ENCODE results near the gene C4BPB. TPM values are rescaled to one million over a fixed set of nuclear protein-coding genes. Genes with fewer than 3 reads are reported as not detected.

The C4BPB gene
- total and polyA plus RNA-seq, 7 donors, result 0.71 to 33.7 (median 4.1) TPM; not detected in 1

DNA sequence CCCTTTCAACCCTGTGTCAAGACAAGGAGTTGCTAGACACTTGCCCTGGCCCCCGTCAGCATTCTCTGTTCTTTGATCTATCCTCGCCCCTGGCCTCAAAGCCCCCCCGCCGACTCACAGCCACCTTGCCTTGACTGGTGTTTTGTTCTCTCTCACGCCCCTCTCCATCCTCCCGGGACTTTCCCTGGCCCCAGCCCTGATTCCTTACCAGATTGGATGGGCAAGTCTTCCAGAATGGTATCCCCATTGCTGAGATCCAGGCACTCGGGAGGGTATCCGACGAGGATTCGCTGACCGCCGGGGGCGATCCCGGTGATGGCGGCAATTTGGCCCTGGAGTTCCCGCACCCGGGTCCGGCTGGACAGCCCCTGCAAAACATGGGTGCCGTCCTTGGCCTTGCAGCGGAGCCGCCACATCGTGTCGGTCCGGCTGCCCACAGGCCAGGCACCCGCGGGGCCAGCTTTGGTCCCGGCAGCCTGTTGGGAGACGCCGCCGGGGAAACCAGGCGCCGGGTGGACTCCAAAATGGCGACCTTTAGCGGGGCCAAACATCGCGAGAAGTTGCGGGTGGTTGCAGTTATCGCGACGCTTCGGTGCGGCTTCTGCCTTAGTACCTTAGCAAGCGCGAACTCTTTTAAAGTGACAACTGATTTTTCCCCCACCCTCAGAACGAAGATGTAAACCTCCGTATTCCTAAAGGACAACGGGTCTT, 38.0 kb upstream of the C4BPB start:
- H3K27me3 ChIP-seq, result no peaks in the 10 kb centered on the region
- H3K4me3 ChIP-seq, result peak overlapping the region; percentile 76 to 92 (median 90)
- DNase-seq, result peak; percentile 95
- TF ChIP-seq POLR2A (IDR thresholded peaks at IDR 0.05) (peak; percentile 19 to 27), EP300 (IDR thresholded peaks at IDR 0.05) (peak in 1 of 4 donors; percentile 1), POLR2AphosphoS5 (IDR thresholded peaks at IDR 0.05) (peak; percentile 25 to 70 (median 64))
- TF ChIP-seq, protein P1, sequence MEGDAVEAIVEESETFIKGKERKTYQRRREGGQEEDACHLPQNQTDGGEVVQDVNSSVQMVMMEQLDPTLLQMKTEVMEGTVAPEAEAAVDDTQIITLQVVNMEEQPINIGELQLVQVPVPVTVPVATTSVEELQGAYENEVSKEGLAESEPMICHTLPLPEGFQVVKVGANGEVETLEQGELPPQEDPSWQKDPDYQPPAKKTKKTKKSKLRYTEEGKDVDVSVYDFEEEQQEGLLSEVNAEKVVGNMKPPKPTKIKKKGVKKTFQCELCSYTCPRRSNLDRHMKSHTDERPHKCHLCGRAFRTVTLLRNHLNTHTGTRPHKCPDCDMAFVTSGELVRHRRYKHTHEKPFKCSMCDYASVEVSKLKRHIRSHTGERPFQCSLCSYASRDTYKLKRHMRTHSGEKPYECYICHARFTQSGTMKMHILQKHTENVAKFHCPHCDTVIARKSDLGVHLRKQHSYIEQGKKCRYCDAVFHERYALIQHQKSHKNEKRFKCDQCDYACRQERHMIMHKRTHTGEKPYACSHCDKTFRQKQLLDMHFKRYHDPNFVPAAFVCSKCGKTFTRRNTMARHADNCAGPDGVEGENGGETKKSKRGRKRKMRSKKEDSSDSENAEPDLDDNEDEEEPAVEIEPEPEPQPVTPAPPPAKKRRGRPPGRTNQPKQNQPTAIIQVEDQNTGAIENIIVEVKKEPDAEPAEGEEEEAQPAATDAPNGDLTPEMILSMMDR (IDR thresholded peaks at IDR 0.05), result peak in 1 of 4 experiments; percentile 5
- H3K27ac ChIP-seq, result peak overlapping the region; percentile 86 to 95 (median 90)
- no peaks in the 10 kb centered on the region for H3K9me3 ChIP-seq
- H3K4me1 ChIP-seq, result peaks cover 0 to 56% (median 50%) of the 10 kb centered on the region in 4 donors
- H3K36me3 ChIP-seq, result peaks cover 7 to 28% (median 9%) of the 10 kb centered on the region in 4 donors
- intact Hi-C loops (cut with DNase I), result loop anchor here (1.0 to 5.0 kb wide), 4 partner anchors 28 to 907 kb away; partner anchors contain the start of genes CD46 and DYRK3
- WGBS, 2 donors, result 1% methylated on average over 47 of the region's 47 CpGs

DNA sequence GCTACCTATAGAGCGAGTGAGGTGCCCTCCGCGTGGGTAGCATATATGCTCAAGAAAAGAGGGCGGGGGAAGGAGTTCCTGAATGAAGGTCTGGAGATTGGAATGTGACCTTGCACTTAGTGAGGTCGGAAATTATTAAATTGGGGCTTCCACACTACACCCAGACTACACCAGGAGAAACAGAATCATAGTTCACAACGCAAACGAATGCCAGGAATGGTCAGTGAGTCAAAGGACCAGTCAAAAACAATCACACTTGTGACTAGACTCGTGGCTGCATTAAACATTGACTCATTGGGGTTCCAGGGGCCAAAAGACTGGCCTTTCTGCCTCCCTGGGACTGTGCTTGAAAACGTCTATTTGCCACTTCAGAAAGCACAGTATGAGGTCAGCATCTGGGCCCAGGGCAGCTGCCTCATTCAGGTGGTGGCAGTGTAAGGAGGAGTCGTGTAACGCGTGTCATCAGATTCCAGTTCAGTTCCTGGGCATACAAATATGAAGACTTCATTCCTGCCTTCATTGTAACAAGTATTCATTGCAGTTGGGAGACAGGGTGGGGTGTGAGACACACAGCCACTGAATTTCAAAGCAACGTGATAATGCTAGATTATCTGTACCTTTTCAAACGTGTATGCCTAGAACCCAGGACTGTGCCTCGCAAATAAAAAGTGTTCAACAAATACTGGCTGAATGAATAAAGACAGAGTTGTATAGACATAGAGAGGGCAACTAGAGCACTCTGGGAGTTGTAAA, 37.3 kb upstream of the C4BPB start, which contains the start of gene YOD1:
YOD1 (minus strand) TSS at position 18 of the 753 bp plus-strand sequence. CDS start 178 bp downstream, outside the sequence.
- Histone ChIP-seq H3K27me3 (no peaks in the 10 kb centered on the region), H3K27ac (peak within 1 kb of the TSS; percentile 86 to 95 (median 90)), H3K36me3 (peaks cover 7 to 32% (median 9%) of the 10 kb centered on the region in 4 donors), H3K4me3 (peak within 1 kb of the TSS; percentile 76 to 92 (median 90)), H3K9me3 (no peaks in the 10 kb centered on the region), H3K4me1 (peaks cover 0 to 48% (median 47%) of the 10 kb centered on the region in 4 donors)
- TF ChIP-seq EP300 (IDR thresholded peaks at IDR 0.05), result no peak
- TF ChIP-seq POLR2AphosphoS5 (IDR thresholded peaks at IDR 0.05), result no peak
- no peak for TF ChIP-seq POLR2A (IDR thresholded peaks at IDR 0.05)
- TF ChIP-seq, protein P1 (IDR thresholded peaks at IDR 0.05), result no peak
- no peak for DNase-seq
- intact Hi-C loops (cut with DNase I), result loop anchor here (5.0 kb wide), 3 partner anchors 414 to 906 kb away; partner anchors contain the start of genes CD46 and DYRK3
- WGBS, 2 donors, result 24 to 50% methylated on average over 15 of the region's 15 CpGs

DNA sequence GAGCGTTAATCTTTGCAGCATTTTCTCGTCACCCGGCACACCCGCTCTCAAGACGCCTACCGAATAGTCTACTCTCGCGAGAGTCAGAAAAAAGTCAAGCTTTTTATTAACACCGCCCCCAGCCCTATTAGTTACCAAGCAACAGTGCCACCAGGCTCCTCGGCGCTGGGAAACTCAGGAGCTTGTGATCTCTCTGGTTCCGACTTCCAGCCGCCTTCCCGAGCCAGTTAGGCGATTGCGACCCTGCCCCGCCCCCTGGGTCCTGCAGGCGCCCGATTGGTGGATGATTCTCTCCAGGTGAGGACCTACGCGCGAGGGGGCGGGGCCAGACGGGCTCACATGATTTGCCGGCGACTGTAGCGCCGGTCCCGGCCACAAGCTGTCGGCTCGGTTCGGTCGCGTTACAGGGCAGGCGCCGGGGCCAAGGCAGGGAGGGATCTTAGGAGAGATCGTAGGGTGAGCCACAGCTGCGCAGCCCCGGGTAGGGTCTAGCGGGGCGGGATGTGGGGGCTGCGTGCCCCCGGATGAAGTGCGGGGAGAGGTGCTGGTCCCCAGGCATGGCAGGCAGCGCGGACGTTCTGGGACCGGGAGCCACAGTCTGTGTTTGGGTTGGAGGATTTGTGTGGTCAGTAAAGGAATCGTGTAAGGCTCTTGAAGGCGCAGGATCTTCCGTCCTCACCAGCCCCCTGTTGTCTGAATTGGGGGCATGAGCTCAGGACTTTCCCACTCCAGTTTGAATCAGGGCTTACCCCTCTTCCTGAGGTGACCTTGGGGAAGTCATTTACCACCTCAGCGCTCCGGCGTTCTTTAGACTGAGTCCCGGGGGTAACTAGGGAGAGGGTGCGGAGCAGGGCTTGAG, 35.5 kb upstream of the C4BPB start, which contains the start of gene PFKFB2:
PFKFB2 (plus strand) TSS at position 365 of the 859 bp plus-strand sequence. CDS start 1,443 bp downstream, outside the sequence.
- peak; percentile 62 to 88 for TF ChIP-seq POLR2A (IDR thresholded peaks at IDR 0.05)
- no peak for TF ChIP-seq EP300 (IDR thresholded peaks at IDR 0.05)
- TF ChIP-seq, protein P1 (IDR thresholded peaks at IDR 0.05), result peak in 3 of 4 experiments; percentile 12 to 51 (median 42)
- TF ChIP-seq POLR2AphosphoS5 (IDR thresholded peaks at IDR 0.05), result peak; percentile 85 to 96 (median 88)
- intact Hi-C loops (cut with DNase I), result loop anchor here (2.0 to 5.0 kb wide), 4 partner anchors 268 to 904 kb away; partner anchors contain the start of genes CD46, CD55 and DYRK3
- WGBS, 2 donors, result 1 to 5% methylated on average over 56 of the region's 56 CpGs

DNA sequence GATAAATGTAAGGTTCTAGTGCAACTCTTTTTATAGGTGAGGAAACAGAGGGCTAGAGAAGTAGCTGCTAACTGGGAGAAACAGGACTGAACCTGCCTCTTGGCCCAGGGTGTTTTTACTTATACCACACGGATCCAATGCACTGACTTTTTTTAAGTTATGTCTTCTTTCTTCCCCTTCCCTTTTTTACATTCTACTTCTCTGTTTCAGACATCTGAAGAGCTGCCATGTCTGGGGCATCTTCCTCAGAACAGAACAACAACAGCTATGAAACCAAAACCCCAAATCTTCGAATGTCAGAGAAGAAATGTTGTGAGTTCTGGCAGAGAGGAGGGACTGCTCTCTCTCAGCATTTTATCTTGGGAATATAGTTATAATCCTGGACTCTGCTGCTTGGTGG, 34.2 kb upstream of the C4BPB start:
- intact Hi-C loops (cut with DNase I), result loop anchor here (2.0 to 5.0 kb wide), 4 partner anchors 22 to 903 kb away; partner anchors contain the start of genes CD46 and DYRK3
- Histone ChIP-seq H3K4me1 (peaks cover 0 to 23% (median 19%) of the 10 kb centered on the region in 4 donors), H3K27me3 (no peaks in the 10 kb centered on the region), H3K36me3 (peaks cover 0 to 4% (median 0%) of the 10 kb centered on the region in 4 donors), H3K4me3 (no peak overlapping the region), H3K27ac (peak overlapping the region in 3 of 4 donors; percentile 3 to 95 (median 89)), H3K9me3 (no peaks in the 10 kb centered on the region)
- TF ChIP-seq, protein P1 (IDR thresholded peaks at IDR 0.05), result no peak
- TF ChIP-seq POLR2A (IDR thresholded peaks at IDR 0.05) (no peak), POLR2AphosphoS5 (IDR thresholded peaks at IDR 0.05) (no peak)
- WGBS, 2 donors, result 28 to 31% methylated on average over 2 of the region's 2 CpGs
- no peak for DNase-seq

More for the DNA sequence above, 35.5 kb upstream of the C4BPB start, which contains the start of gene PFKFB2:
- Histone ChIP-seq H3K27ac (peak within 1 kb of the TSS; percentile 87 to 95 (median 90)), H3K4me1 (peaks cover 0 to 32% (median 30%) of the 10 kb centered on the region in 4 donors), H3K9me3 (no peaks in the 10 kb centered on the region), H3K36me3 (peaks cover 7 to 16% (median 9%) of the 10 kb centered on the region in 4 donors), H3K27me3 (no peaks in the 10 kb centered on the region), H3K4me3 (peak within 1 kb of the TSS; percentile 48 to 66 (median 59))
- peak; percentile 98 for DNase-seq
